H9 (cell line): ENCODE results near the gene PDPK1. TPM values are rescaled to one million over a fixed set of nuclear protein-coding genes. Genes with fewer than 3 reads are reported as not detected.

Experiments
- DNase-seq: peaks from one replicate; pipeline ENCODE4 v3.0.0-alpha.2; 2017
- H2AFZ ChIP-seq: one replicate; pipeline ENCODE4 v1.6.1; 2013; ENCODE audit warnings: mild to moderate bottlenecking, low read length, control low read depth, moderate library complexity
- H2AK5ac ChIP-seq: 2 replicates; pipeline ENCODE4 v1.6.1; 2013; ENCODE audit warnings: low read length, control low read depth, mixed read lengths; ENCODE audit not compliant: insufficient read length
- H2BK120ac ChIP-seq: one replicate; pipeline ENCODE4 v1.6.1; 2013; ENCODE audit warnings: low read depth, mild to moderate bottlenecking, low read length, control low read depth, inconsistent platforms; ENCODE audit not compliant: poor library complexity, severe bottlenecking
- H2BK12ac ChIP-seq: 2 replicates; pipeline ENCODE4 v1.6.1; 2013; ENCODE audit warnings: low read length, control low read depth, mixed read lengths, low read depth; ENCODE audit not compliant: insufficient read length
- H2BK15ac ChIP-seq: 2 replicates; pipeline ENCODE4 v1.6.1; 2013; ENCODE audit warnings: low read depth, low read length, control low read depth
- H2BK20ac ChIP-seq: one replicate; pipeline ENCODE4 v1.6.1; 2013; ENCODE audit warnings: low read depth, mild to moderate bottlenecking, low read length, control low read depth, inconsistent platforms; ENCODE audit not compliant: poor library complexity, severe bottlenecking
- H2BK5ac ChIP-seq: 2 replicates; pipeline ENCODE4 v1.6.1; 2013; ENCODE audit warnings: low read length, control low read depth, mixed read lengths; ENCODE audit not compliant: insufficient read length
- H3K14ac ChIP-seq: 2 replicates; pipeline ENCODE4 v1.6.1; 2013; ENCODE audit warnings: low read length, control low read depth; ENCODE audit not compliant: insufficient read depth
- H3K18ac ChIP-seq: 2 replicates; pipeline ENCODE4 v1.6.1; 2013; ENCODE audit warnings: low read depth, mild to moderate bottlenecking, mixed read lengths, low read length, control low read depth; ENCODE audit not compliant: insufficient read length
- H3K23ac ChIP-seq: 2 replicates; pipeline ENCODE4 v1.6.1; 2013; ENCODE audit warnings: low read length, control low read depth, mixed read lengths, low read depth; ENCODE audit not compliant: insufficient read length
- H3K23me2 ChIP-seq: 2 replicates; pipeline ENCODE4 v1.6.1; 2013; ENCODE audit warnings: low read depth, mild to moderate bottlenecking, mixed read lengths, low read length, control low read depth; ENCODE audit not compliant: insufficient read length, poor library complexity, severe bottlenecking
- H3K27ac ChIP-seq: 2 replicates; pipeline ENCODE4 v1.5.1; 2013; ENCODE audit warnings: low read length, control low read depth, mixed read lengths, low read depth; ENCODE audit not compliant: insufficient read length
- H3K27me3 ChIP-seq: 2 replicates; pipeline ENCODE4 v1.6.1; 2013; ENCODE audit warnings: low read length, control low read depth, inconsistent platforms; ENCODE audit not compliant: insufficient read depth
- H3K4ac ChIP-seq: 2 replicates; pipeline ENCODE4 v1.6.1; 2013; ENCODE audit warnings: low read depth, mild to moderate bottlenecking, control low read depth, inconsistent platforms, low read length, moderate library complexity
- H3K4me1 ChIP-seq: 2 replicates; pipeline ENCODE4 v1.6.1; 2013; ENCODE audit warnings: low read length, control low read depth, inconsistent platforms; ENCODE audit not compliant: insufficient read depth
- H3K4me2 ChIP-seq: 2 replicates; pipeline ENCODE4 v1.6.1; 2013; ENCODE audit warnings: low read length, control low read depth, mixed read lengths; ENCODE audit not compliant: insufficient read length, insufficient read depth
- H3K56ac ChIP-seq: 2 replicates; pipeline ENCODE4 v1.6.1; 2013; ENCODE audit warnings: low read depth, mild to moderate bottlenecking, mixed read lengths, low read length, control low read depth; ENCODE audit not compliant: insufficient read length
- H3K79me1 ChIP-seq: 2 replicates; pipeline ENCODE4 v1.6.1; 2013; ENCODE audit warnings: low read depth, mild to moderate bottlenecking, moderate library complexity, low read length, control low read depth, inconsistent platforms; ENCODE audit not compliant: insufficient read depth, poor library complexity, severe bottlenecking
- H3K79me2 ChIP-seq: 2 replicates; pipeline ENCODE4 v1.6.1; 2013; ENCODE audit warnings: low read length, control low read depth, inconsistent platforms; ENCODE audit not compliant: insufficient read depth
- H3K9ac ChIP-seq: 2 replicates; pipeline ENCODE4 v1.6.1; 2013; ENCODE audit warnings: low read length, control low read depth, mixed read lengths; ENCODE audit not compliant: insufficient read length; ENCODE audit errors: extremely low read depth
- H3K9me3 ChIP-seq: one replicate; pipeline ENCODE4 v1.6.1; 2013; ENCODE audit warnings: low read depth, low read length, inconsistent platforms; ENCODE audit not compliant: control insufficient read depth
- H3T11ph ChIP-seq: one replicate; pipeline ENCODE4 v1.6.1; 2013; ENCODE audit warnings: mild to moderate bottlenecking, low read length, control low read depth, inconsistent platforms
- H4K20me1 ChIP-seq: one replicate; pipeline ENCODE4 v1.6.1; 2013; ENCODE audit not compliant: control insufficient read depth, insufficient read length, insufficient read depth
- H4K5ac ChIP-seq: 2 replicates; pipeline ENCODE4 v1.6.1; 2013; ENCODE audit warnings: low read depth, mild to moderate bottlenecking, mixed read lengths, low read length, control low read depth; ENCODE audit not compliant: insufficient read length
- H4K8ac ChIP-seq: replicated peaks from 2 replicates; pipeline ENCODE4 v1.6.1; 2013; ENCODE audit warnings: low read length, control low read depth, mixed read lengths, low read depth; ENCODE audit not compliant: insufficient read length
- H4K91ac ChIP-seq: 2 replicates; pipeline ENCODE4 v1.6.1; 2013; ENCODE audit warnings: low read depth, mild to moderate bottlenecking, moderate library complexity, mixed read lengths, low read length, control low read depth; ENCODE audit not compliant: insufficient read length
- H3K27ac Mint-ChIP-seq, 3 experiments: 2 replicates in 2 of 3; 3 replicates in 1 of 3; pipeline ENCODE4 v1.8.0; 2020 to 2021; ENCODE audit warnings: mixed read lengths in 3 of 3, mild to moderate bottlenecking in 1 of 3, moderate library complexity in 1 of 3
- H3K27me3 Mint-ChIP-seq: 2 replicates; pipeline ENCODE4 v1.8.0; 2021; ENCODE audit warnings: low read depth, mild to moderate bottlenecking, moderate library complexity, mixed read lengths
- H3K36me3 Mint-ChIP-seq, 3 experiments: 2 replicates in 2 of 3; 3 replicates in 1 of 3; pipeline ENCODE4 v1.8.0; 2020 to 2021; ENCODE audit warnings: low read depth in 3 of 3, mixed read lengths in 3 of 3; ENCODE audit not compliant: insufficient read depth in 1 of 3
- H3K4me1 Mint-ChIP-seq, 2 experiments: 2 replicates each; pipeline ENCODE4 v1.8.0; 2020; ENCODE audit warnings: mixed read lengths in 2 of 2
- H3K4me3 Mint-ChIP-seq, 2 experiments: 2 replicates in 1 of 2; 3 replicates in 1 of 2; pipeline ENCODE4 v1.8.0; 2020 to 2021; ENCODE audit warnings: mild to moderate bottlenecking in 2 of 2, mixed read lengths in 2 of 2, moderate library complexity in 1 of 2
- H3K9me3 Mint-ChIP-seq, 2 experiments: 2 replicates in 1 of 2; 3 replicates in 1 of 2; pipeline ENCODE4 v1.8.0; 2020; ENCODE audit warnings: mild to moderate bottlenecking in 2 of 2, mixed read lengths in 2 of 2, moderate library complexity in 1 of 2
- WGBS: extraction: QIAGEN DNeasy Blood & Tissue Kit; methylation state at CpG from one replicate; pipeline ENCODE4 v1.1.7; 2013; ENCODE audit warnings: missing lambda C conversion rate, low lambda C conversion rate, mixed read lengths; ENCODE audit not compliant: insufficient read length; ENCODE audit errors: extremely low coverage; 5-methylcytosine and 5-hydroxymethylcytosine counted together
- total RNA-seq: library from RNA; stranded (reverse); gene quantifications from 2 replicates; pipeline ENCODE4 v1.2.1, GENCODE V29; 2021
- TF ChIP-seq, protein P1 (sequence below): fragments of 200-600 bp; sonication (generic); conservative IDR thresholded peaks from 3 replicates; pipeline ENCODE4 v1.8.0; 2021; ENCODE audit warnings: antibody characterized with exemption, mild to moderate bottlenecking

The PDPK1 gene
- total RNA-seq, 1 experiment from 2014 or later: 32.8 TPM

DNA sequence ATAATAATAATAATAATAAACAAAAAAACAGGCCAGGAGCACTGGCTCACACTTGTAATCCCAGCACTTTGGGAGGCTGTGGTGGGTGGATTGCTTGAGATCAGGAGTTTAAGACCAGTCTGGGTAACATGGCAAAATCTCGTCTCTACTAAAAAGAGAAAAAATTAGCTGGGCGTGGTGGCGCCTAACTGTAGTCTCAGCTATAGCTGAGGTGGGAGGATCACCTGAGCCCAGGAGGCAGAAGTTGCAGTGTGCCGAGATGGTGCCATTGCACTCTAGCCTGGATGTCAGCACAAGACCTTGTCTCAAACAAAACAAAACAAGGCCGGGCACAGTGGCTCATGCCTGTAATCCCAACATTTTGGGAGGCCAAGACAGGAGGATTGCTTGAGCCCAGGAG, 42.8 kb upstream of the PDPK1 start:
- Mint-ChIP-seq H3K27ac (no peak overlapping the region), H3K4me3 (no peak overlapping the region), H3K4me1 (no peaks in the 10 kb centered on the region), H3K9me3 (no peaks in the 10 kb centered on the region), H3K36me3 (peaks cover 0 to 18% (median 4%) of the 10 kb centered on the region in 3 experiments; a peak in 4 of 7 replicates), H3K27me3 (no peaks in the 10 kb centered on the region)
- H2BK120ac ChIP-seq: no peak overlapping the region
- H3K27me3 ChIP-seq: no peaks in the 10 kb centered on the region
- H3K4me2 ChIP-seq: no peak overlapping the region
- no peak overlapping the region for H4K5ac ChIP-seq
- H3K23me2 ChIP-seq: no peaks in the 10 kb centered on the region
- TF ChIP-seq, protein P1, sequence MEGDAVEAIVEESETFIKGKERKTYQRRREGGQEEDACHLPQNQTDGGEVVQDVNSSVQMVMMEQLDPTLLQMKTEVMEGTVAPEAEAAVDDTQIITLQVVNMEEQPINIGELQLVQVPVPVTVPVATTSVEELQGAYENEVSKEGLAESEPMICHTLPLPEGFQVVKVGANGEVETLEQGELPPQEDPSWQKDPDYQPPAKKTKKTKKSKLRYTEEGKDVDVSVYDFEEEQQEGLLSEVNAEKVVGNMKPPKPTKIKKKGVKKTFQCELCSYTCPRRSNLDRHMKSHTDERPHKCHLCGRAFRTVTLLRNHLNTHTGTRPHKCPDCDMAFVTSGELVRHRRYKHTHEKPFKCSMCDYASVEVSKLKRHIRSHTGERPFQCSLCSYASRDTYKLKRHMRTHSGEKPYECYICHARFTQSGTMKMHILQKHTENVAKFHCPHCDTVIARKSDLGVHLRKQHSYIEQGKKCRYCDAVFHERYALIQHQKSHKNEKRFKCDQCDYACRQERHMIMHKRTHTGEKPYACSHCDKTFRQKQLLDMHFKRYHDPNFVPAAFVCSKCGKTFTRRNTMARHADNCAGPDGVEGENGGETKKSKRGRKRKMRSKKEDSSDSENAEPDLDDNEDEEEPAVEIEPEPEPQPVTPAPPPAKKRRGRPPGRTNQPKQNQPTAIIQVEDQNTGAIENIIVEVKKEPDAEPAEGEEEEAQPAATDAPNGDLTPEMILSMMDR: no peak
- no peak overlapping the region for H3K23ac ChIP-seq
- no peak overlapping the region for H3K27ac ChIP-seq
- no peak for DNase-seq
- WGBS: no CpG with 5 or more reads among the region's 5 CpGs
- no peak overlapping the region for H3K56ac ChIP-seq
- H2BK12ac ChIP-seq: no peak overlapping the region
- no peaks in the 10 kb centered on the region for H3K79me2 ChIP-seq
- no peak overlapping the region for H2AFZ ChIP-seq
- no peak overlapping the region for H4K8ac ChIP-seq
- H4K91ac ChIP-seq: no peak overlapping the region
- no peaks in the 10 kb centered on the region for H4K20me1 ChIP-seq
- H3K14ac ChIP-seq: no peak overlapping the region
- H3K18ac ChIP-seq: no peak overlapping the region
- no peaks in the 10 kb centered on the region for H3K9me3 ChIP-seq
- H2AK5ac ChIP-seq: no peak overlapping the region
- no peak overlapping the region for H3K4ac ChIP-seq
- no peak overlapping the region for H3T11ph ChIP-seq
- H3K9ac ChIP-seq: no peak overlapping the region
- no peak overlapping the region for H2BK20ac ChIP-seq
- no peak overlapping the region for H2BK5ac ChIP-seq
- H3K79me1 ChIP-seq: no peaks in the 10 kb centered on the region
- no peaks in the 10 kb centered on the region for H3K4me1 ChIP-seq
- no peak overlapping the region for H2BK15ac ChIP-seq
